HG03354 (cell line): ENCODE data around the gene COQ9.
A peak's percentile ranks its signal among the peaks of the same experiment; 100 is the strongest.
"Not testable (repeated sequence)": the region's sequence is repeated elsewhere in the genome, so short reads cannot be mapped to it uniquely, and the experiment has no call there.

Experiments used
- ATAC-seq: cut with Tn5 transposase; IDR thresholded peaks from one replicate; pipeline ENCODE4 v1.9.1; 2021; ENCODE audit warnings: mild to moderate bottlenecking; ENCODE audit not compliant: unreplicated experiment, poor library complexity, severe bottlenecking

Gene COQ9

DNA sequence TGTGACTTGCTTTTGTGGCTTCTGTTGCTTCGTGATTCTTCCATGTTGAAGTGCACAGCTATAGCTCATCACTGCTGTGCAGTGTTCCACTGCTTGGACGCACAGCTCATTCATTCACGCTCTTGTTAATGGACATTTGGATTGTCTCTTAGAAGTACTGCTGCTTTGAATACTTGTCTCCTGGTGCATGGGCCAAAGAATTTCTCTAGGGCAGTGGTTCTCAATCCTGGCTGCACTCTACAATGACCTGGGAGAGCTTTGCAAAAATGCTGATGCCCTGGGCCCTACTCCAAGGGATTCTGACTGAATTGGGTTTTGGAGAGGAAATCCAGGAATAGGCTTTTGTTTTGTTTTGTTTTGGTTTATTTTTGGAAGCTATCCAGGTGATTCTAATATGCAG, 22.7 kb upstream of the COQ9 start:
- ATAC-seq: no peak

DNA sequence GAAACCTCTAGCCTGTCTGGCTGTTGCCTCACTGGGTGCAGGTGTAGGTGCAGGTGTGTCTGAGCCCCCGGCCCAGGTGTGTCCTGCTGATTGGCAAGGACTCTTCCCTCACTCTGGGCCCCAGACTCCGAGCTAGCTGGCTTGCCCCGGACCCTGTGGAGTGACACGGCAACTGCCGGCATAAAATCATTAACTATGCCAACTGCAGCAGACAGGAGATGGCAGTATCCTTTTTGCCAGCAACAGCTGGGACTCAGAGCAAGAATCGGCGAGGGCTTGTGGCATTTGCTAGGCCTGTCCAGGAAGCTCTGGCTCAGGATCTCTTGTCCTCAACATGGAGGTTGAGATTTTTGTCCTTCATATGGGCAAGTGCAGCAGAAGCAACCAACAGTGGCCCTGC, 20.9 kb upstream of the COQ9 start:
- ATAC-seq: no peak

DNA sequence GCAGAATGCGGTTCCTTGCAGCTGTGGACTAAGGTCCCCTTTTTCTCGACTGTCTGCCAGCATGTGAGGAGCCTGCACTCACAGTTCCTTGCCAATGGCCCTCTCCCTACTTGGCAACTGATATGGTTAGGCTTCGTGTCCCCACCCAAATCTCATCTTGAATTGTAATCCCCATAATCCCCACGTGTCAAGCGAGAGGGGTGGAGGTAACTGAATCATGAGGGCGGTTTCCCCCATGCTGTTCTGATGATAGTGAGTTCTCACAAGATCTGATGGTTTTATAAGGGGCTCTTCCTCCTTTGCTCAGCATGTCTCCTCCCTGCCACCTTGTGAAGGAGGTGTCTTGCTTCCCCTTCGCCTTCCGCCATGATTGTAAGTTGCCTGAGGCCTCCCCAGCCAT, 20.0 kb upstream of the COQ9 start:
- ATAC-seq: no peak

DNA sequence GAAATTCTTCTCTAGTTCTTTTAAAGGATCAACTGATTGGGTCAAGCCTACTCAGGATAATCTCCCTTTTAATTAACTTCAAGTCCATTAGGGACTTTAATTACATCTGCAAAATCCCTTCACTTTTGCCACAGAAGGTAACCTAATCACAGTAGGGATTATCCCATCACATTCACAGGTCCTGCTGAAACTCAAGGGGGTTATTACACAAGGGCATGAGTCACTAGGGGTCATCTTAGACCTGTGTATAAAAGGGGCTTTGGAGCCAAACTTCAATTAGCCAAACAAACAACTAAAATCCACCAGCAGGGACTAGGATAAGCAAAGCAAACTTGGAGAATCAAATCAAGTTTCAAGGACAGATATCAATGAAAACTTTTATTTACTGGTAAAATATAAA, 19.5 kb upstream of the COQ9 start:
- no peak for ATAC-seq

DNA sequence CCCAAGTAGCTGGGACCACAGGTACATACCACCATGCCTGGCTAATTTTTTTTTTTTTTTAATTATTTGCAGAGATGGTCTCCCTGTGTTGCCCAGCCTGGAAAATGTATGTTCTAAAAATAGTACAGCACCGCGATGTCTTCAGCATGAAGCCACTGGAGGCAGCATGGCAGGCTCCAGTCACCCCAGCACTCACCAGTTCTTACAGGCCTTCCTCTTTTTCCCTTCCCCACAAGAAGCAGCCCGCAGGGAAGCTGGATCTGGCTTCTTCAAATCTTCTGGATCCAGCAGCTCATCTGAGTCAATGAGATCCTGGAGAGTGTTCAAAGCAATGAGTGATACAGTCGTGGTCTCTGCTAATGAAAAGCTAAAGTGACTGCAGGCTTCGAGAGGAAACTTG, 16.3 kb upstream of the COQ9 start:
- ATAC-seq: no peak

- ATAC-seq: no peak
These were observed 14.8 kb upstream of the COQ9 start for GRCh38 chr16:57432505-57432904.

DNA sequence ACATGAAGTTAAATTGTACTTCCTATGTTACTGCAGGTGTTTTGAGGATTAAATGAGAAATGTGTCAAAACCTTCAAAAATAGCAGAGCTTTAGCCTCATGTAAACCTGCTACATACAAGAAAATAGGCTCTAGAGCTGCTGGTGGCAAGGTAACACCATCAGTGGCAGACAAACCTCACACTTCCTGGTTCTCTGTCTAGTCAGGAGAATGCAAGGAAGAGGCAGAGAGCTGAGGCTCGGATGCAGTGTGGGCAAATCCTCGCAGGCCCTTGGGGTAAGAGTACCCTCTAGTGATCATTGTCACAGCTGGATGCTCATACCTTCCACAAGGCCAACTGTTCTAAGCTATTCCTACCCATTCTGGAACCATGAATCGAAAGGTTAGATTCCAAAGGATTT, 14.3 kb upstream of the COQ9 start:
- no peak for ATAC-seq

- ATAC-seq: no peak
These were observed 13.3 kb upstream of the COQ9 start for GRCh38 chr16:57434003-57434402.

GRCh38 chr16:57435838-57436237, 11.4 kb upstream of the COQ9 start:
- ATAC-seq: no peak

DNA sequence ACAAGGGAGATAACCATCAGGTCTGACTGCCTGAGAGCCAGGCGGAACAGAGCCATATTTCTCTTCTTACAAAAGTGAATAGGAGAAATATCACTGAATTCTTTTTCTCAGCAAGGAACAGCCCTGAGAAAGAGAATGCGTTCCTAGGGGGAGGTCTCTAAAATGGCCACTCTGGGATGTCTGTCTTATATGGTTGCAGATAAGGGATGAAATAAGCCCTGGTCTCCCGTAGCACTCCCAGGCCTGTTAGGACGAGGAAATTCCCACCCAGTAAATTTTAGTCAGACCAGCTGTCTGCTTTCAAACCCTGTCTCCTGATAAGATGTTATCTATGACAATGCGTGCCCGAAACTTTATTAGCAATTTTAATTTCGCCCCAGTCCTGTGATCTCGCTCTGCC, 7.3 kb upstream of the COQ9 start:
- not testable (repeated sequence) for ATAC-seq

DNA sequence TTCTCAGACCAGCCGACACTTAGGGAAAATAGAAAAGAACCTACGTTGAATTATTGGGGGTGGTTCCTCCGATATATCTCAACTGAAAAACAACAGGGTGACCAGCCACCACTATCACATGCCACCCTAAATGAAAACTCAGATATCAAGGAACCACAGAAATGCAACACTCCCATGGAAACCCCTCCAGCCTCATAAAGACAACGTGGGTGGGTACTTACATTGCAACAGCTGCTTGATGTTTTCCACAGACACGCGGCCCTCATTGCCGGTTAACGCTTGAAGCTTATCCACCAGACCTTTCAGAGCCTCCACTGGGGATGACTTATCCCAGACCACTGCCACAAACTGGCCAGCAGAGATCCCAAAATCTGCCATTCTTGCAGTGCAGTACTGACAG, 6.7 kb upstream of the COQ9 start:
- not testable (repeated sequence) for ATAC-seq

- ATAC-seq: no peak
These were observed 2.6 kb upstream of the COQ9 start for GRCh38 chr16:57444711-57445110.

DNA sequence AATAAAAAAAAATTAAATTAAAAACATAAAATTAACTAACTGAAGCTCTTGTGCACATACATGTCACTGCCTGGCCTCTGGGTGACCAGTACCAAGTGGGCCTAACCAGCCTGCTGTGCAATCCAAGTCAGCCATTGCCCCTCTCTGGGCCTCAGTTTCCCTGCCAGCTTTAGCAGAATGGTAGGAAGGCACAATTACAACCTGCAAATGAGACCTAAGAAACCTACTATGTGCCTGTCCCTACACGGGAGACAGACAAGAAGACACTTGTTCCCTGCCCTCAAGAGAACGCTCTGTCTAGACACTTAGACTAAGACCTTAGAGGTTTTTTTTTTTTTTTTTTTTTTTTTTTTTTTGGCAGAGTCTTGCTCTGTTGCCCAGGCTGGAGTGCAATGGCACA, 1.8 kb upstream of the COQ9 start:
- no peak for ATAC-seq

- ATAC-seq: peak; percentile 49
These were observed 621 bp upstream of the COQ9 start for GRCh38 chr16:57446531-57447185.

GRCh38 chr16:57452021-57452420, 4.7 kb downstream of the COQ9 start:
- ATAC-seq: no peak

DNA sequence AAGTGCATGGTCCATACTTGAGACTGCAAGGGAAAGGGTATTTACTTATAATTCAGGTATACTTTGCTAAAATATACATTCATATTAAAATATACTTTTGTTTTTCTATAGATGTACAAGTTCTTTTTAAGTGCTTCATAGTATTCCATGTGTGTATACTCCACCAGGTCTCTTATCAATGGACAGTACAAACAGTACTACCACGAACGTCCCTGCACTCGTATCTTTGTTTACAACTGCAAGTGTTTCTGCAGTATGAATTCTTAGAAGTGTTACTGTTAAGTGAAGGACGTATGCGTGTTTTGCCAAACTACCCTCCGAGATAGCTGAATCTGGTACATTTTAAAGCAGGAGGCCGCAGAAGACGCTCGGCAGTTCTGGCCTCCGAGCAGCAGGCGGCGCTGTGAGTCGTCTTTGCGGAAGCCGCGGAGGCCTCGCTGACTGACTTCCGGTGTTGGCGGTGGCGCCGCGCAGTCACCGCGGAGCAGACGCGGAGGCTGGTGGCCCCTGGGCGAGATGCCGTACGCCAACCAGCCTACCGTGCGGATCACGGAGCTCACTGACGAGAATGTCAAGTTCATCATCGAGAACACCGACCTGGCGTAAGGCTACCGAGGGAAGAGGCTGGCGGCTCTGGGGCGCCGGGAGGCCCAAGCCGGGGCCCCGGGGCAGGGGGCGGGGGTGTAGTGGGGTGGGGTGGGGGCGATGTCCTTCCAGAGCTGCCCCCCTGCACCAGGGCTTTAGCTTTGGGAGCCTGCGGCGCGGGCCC, 15.1 kb downstream of the COQ9 start, which contains the start of gene POLR2C:
Gene POLR2C (plus strand): TSS at position 471 of the 769 bp plus-strand sequence. CDS start 46 bp downstream, at position 517.
- ATAC-seq: peak; percentile 89

DNA sequence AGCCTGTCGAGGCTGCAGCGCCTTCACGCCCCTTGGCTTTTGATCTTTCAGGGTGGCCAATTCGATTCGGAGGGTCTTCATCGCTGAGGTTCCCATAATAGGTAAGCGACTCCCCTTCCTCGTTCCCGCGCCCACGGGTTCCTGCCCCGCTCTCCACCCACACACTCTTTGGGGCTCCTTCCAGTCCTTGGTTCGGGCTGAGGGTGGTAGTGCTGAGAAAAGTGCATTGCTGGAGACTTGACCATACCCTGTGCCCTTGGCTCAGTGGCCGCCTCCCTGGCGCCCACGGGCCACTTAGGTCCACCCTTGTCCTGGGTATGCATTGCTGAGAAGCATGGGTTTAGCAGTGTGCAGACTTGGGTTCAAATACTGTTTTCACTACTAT, 15.7 kb downstream of the COQ9 start:
- ATAC-seq: peak; percentile 28

GRCh38 chr16:57464523-57464922, 17.2 kb downstream of the COQ9 start:
- ATAC-seq: no peak

- ATAC-seq: no peak
These were observed 21.1 kb downstream of the COQ9 start for GRCh38 chr16:57468346-57468745.

DNA sequence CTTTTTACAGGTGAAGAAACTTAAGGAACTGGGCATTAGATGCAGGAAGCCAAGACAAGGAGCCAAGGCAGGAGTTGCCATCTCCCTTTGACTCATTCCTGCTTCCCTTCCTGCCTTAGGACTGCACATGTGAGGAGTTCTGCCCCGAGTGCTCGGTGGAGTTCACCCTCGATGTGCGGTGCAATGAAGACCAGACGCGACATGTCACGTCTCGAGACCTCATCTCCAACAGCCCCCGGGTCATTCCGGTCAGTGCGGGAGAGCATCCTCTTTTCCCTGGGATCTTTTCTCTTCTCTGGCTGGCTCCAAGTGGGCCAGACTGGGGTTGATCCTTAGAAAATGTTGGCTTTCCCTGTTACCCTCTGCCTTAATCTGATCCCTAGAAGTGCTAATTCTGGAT, 21.8 kb downstream of the COQ9 start:
- ATAC-seq: no peak

- ATAC-seq: no peak
These were observed 22.7 kb downstream of the COQ9 start for GRCh38 chr16:57469917-57470470.
